NCI-H748 (cell line): Measurements from ENCODE around the gene ACP2.
A peak's percentile ranks its signal among the peaks of the same experiment; 100 is the strongest.

Experiments
- DNase-seq: peaks from one replicate; lab custom pipeline; 2025; ENCODE audit not compliant: unreplicated experiment; lab: John Stamatoyannopoulos, UW

Gene ACP2

GRCh38 chr11:47269002-47269828 is 20.6 kb upstream of the ACP2 start:
- DNase-seq: peak; percentile 93

GRCh38 chr11:47268448-47269001 is 19.9 kb upstream of the ACP2 start:
- DNase-seq: no peak

- DNase-seq: no peak
Observed at GRCh38 chr11:47267876-47268275, 19.3 kb upstream of the ACP2 start.

GRCh38 chr11:47264521-47264920 is 15.9 kb upstream of the ACP2 start:
- no peak for DNase-seq

GRCh38 chr11:47264119-47264518 is 15.5 kb upstream of the ACP2 start:
- no peak for DNase-seq

GRCh38 chr11:47261291-47261800 is 12.7 kb upstream of the ACP2 start:
- no peak for DNase-seq

GRCh38 chr11:47260366-47260765 is 11.8 kb upstream of the ACP2 start:
- no peak for DNase-seq

GRCh38 chr11:47259232-47259977 is 10.8 kb upstream of the ACP2 start:
- peak; percentile 14 for DNase-seq

GRCh38 chr11:47258317-47258902 is 9.8 kb upstream of the ACP2 start:
- DNase-seq: no peak

GRCh38 chr11:47257517-47258316 is 9.1 kb upstream of the ACP2 start, which contains the start of gene NR1H3:
TSS of gene NR1H3 (plus strand) at chr11:47257996. CDS start at chr11:47259217, 1,221 bp downstream.
- DNase-seq: peak; percentile 36

- DNase-seq: no peak
Observed at GRCh38 chr11:47257177-47257516, 8.5 kb upstream of the ACP2 start.

GRCh38 chr11:47256374-47256773 is 7.8 kb upstream of the ACP2 start:
- no peak for DNase-seq

GRCh38 chr11:47254386-47254785 is 5.8 kb upstream of the ACP2 start:
- DNase-seq: no peak

GRCh38 chr11:47253660-47254059 is 5.0 kb upstream of the ACP2 start:
- DNase-seq: no peak

GRCh38 chr11:47251751-47252150 is 3.1 kb upstream of the ACP2 start:
- no peak for DNase-seq

GRCh38 chr11:47249378-47249715 is 733 bp upstream of the ACP2 start:
- no peak for DNase-seq

- no peak for DNase-seq
Observed at GRCh38 chr11:47248304-47248663, 330 bp downstream of the ACP2 start.

GRCh38 chr11:47247502-47247901 is 1.1 kb downstream of the ACP2 start:
- DNase-seq: no peak

- DNase-seq: no peak
Observed at GRCh38 chr11:47245611-47246357, 2.8 kb downstream of the ACP2 start.
